Measurements from ENCODE around the gene NUP210.

- TF ChIP-seq CTCF (IDR thresholded peaks at IDR 0.05) (no peak), POLR2A (IDR thresholded peaks at IDR 0.05) (no peak), POLR2AphosphoS5 (IDR thresholded peaks at IDR 0.05) (no peak), EP300 (IDR thresholded peaks at IDR 0.05) (no peak)
Observed at GRCh38 chr3:13365390-13366379, 54.4 kb downstream of the NUP210 start.
